Cardiac muscle cell (in vitro differentiated cells and primary cell): Measurements from ENCODE around the gene BTNL8. TPM values are rescaled to one million over a fixed set of nuclear protein-coding genes. Genes with fewer than 3 reads are reported as not detected.

Experiments used
- DNase-seq, 2 donors: peaks; one replicate each; pipeline versions ENCODE4 v3.0.0 to v3.0.0-alpha.2; 2010 to 2017; ENCODE audit warnings: low read depth in 1 of 2, low spot score in 1 of 2
- H3K27ac ChIP-seq: fragments of 200-600 bp; sonication (generic); 2 replicates; pipeline ENCODE4 v1.5.1; 2016
- H3K27me3 ChIP-seq: fragments of 200-600 bp; sonication (generic); 2 replicates; pipeline ENCODE4 v1.6.0; 2016; ENCODE audit warnings: control low read depth
- H3K36me3 ChIP-seq: fragments of 200-600 bp; sonication (generic); 2 replicates; pipeline ENCODE4 v1.5.1; 2016; ENCODE audit warnings: control low read depth
- H3K4me1 ChIP-seq: fragments of 200-600 bp; sonication (generic); 2 replicates; pipeline ENCODE4 v1.8.1; 2017; ENCODE audit warnings: low read depth, mild to moderate bottlenecking, mixed run types
- H3K4me3 ChIP-seq: fragments of 200-600 bp; sonication (generic); 2 replicates; pipeline ENCODE4 v1.5.1; 2016; ENCODE audit warnings: mild to moderate bottlenecking
- H3K9me3 ChIP-seq: fragments of 200-600 bp; sonication (generic); 2 replicates; pipeline ENCODE4 v1.5.1; 2017; ENCODE audit warnings: low read depth, mild to moderate bottlenecking, control low read depth
- CTCF ChIP-seq: IDR thresholded peaks from 2 replicates; pipeline ENCODE4 v1.5.1; 2012; ENCODE audit warnings: low read depth, mild to moderate bottlenecking, low read length
- polyA plus RNA-seq: library from polyadenylated mRNA; unstranded; fragments of >200 nt; fragmentation: Nextera tagmentation; extraction: Ambion mirVana; gene quantifications from 2 replicates; pipeline ENCODE4 v1.2.1, GENCODE V29; 2016
- total RNA-seq: library from RNA; depleted of rRNA; stranded (reverse); fragments of >200 nt; gene quantifications from 2 replicates; pipeline ENCODE4 v1.2.3, GENCODE V29; 2016

BTNL8 gene
- total and polyA plus RNA-seq, 2 experiments from 2014 or later = not detected

- no peaks in the 10 kb centered on the region for H3K27me3 ChIP-seq
- TF ChIP-seq CTCF = no peak
Observed at GRCh38 chr5:180920710-180921109, 21.8 kb downstream of the BTNL8 start.

DNA sequence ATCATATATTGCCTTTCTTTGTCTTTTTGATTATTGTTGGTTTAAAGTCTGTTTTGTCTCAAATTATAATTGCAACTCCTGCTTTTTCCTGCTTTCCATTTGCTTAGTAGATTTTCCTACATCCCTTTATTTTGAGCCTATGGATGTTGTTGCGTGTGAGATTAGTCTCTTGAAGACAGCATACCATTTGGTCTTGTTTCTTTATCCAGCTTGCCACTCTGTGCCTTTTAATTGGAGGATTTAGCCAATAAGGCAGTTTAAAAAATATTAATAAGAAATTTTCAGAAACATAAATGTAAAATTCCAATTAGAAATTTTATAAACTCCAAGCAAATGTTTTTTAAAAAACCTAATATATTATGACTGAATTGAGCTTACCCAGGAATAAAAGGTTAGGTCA, 24.0 kb downstream of the BTNL8 start:
- TF ChIP-seq CTCF = no peak
- Histone ChIP-seq H3K4me1 (no peaks in the 10 kb centered on the region), H3K9me3 (no peaks in the 10 kb centered on the region)

More at GRCh38 chr5:180920710-180921109, 21.8 kb downstream of the BTNL8 start:
- no peaks in the 10 kb centered on the region for H3K4me1 ChIP-seq
- no peak overlapping the region for H3K4me3 ChIP-seq
- H3K36me3 ChIP-seq = no peaks in the 10 kb centered on the region
- H3K9me3 ChIP-seq = no peaks in the 10 kb centered on the region
- no peak for DNase-seq
- no peak overlapping the region for H3K27ac ChIP-seq

GRCh38 chr5:180932660-180933059, 33.7 kb downstream of the BTNL8 start:
- no peak for DNase-seq
- Histone ChIP-seq H3K27me3 (no peaks in the 10 kb centered on the region), H3K36me3 (no peaks in the 10 kb centered on the region), H3K4me1 (no peaks in the 10 kb centered on the region), H3K9me3 (no peaks in the 10 kb centered on the region), H3K27ac (no peak overlapping the region), H3K4me3 (no peak overlapping the region)
- no peak for TF ChIP-seq CTCF

More for the DNA sequence above, 24.0 kb downstream of the BTNL8 start:
- no peak overlapping the region for H3K27ac ChIP-seq
- H3K4me3 ChIP-seq = no peak overlapping the region
- H3K36me3 ChIP-seq = no peaks in the 10 kb centered on the region
- H3K27me3 ChIP-seq = no peaks in the 10 kb centered on the region
- no peak for DNase-seq

DNA sequence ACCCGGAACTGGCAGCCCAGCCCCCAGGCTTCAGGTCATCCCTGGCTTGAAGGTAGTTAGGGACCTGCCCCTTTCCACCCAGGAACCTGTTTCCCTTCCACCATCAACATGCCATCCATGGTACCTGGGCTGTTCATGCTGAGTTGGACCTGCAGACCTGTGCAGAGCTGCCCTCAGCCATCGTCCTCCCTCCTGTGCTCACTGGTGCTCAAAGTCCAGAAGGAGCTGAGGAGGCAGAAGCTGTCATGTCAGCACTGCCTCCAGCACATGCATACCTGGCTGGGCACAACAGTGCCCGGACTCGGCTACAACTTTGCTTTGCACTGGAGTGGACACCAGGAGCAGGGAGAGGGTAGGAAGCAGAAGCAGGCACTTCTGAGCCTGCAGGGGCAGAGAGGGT, 36.2 kb downstream of the BTNL8 start:
- Histone ChIP-seq H3K36me3 (no peaks in the 10 kb centered on the region), H3K4me3 (no peak overlapping the region), H3K27ac (no peak overlapping the region), H3K27me3 (no peaks in the 10 kb centered on the region), H3K9me3 (no peaks in the 10 kb centered on the region), H3K4me1 (no peaks in the 10 kb centered on the region)
- TF ChIP-seq CTCF = no peak
- DNase-seq = no peak

DNA sequence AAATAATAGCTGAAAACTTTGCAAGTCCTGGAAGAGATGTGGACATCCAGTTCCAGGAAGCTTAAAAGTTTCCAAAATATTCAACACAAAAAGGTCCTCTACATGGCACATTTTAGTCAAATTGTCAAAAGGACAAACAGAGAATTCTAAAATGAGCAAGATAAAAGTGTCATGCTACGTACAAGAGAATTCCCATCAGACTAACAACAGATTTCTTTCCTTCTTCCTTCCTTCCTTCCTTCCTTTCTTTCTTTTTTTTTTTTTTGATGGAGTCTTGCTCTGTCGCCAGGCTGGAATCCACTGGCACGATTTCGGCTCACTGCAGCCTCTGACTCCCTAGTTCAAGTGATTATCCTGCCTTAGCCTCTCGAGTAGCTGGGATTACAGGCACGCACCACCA, 39.3 kb downstream of the BTNL8 start:
- no peak for TF ChIP-seq CTCF
- Histone ChIP-seq H3K9me3 (no peaks in the 10 kb centered on the region), H3K4me1 (no peaks in the 10 kb centered on the region), H3K36me3 (no peaks in the 10 kb centered on the region), H3K27ac (no peak overlapping the region), H3K4me3 (no peak overlapping the region), H3K27me3 (no peaks in the 10 kb centered on the region)
- DNase-seq = no peak
